HG03354 (cell line): Measurements from ENCODE around the gene IRX6.
A peak's percentile ranks its signal among the peaks of the same experiment; 100 is the strongest.

Source experiments
- ATAC-seq: cut with Tn5 transposase; IDR thresholded peaks from one replicate; pipeline ENCODE4 v1.9.1; 2021; ENCODE audit warnings: mild to moderate bottlenecking; ENCODE audit not compliant: unreplicated experiment, poor library complexity, severe bottlenecking

Gene IRX6

DNA sequence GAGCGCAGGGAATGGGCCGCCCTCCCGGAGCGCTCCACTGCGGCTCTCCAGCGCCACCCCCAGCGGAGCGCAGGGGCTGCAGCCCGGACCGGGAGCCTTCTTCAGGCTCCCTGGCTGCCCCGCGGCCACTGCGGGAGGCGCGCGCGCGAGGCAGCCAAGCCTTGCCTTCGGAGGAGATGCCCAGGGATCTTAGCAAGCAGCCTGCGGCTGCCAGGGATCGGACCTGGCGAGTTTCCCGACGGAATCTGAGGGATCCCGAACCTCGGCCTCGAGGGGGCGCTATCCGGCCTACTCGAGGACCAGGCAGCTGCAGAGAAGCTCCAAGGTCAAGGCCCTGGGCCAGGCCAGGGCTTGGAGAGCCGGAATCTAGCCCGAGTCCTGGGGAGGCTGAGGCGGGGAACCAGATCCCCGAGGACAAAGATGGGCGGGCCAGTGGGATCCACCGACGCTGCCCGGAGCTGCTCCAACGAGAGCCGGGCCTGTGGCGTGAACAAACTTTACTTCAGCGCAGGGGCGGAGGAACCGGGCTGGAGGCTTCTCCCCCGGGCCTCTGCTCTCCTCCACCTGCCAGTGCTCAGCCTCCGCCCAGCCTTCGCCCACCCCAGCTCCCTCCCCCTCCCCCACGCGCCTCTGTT is at the start of gene IRX6:
Gene IRX6, plus strand, starts transcription at position 567 of the 635 bp plus-strand sequence. CDS start 889 bp downstream, outside the sequence.
- peak; percentile 46 for ATAC-seq

DNA sequence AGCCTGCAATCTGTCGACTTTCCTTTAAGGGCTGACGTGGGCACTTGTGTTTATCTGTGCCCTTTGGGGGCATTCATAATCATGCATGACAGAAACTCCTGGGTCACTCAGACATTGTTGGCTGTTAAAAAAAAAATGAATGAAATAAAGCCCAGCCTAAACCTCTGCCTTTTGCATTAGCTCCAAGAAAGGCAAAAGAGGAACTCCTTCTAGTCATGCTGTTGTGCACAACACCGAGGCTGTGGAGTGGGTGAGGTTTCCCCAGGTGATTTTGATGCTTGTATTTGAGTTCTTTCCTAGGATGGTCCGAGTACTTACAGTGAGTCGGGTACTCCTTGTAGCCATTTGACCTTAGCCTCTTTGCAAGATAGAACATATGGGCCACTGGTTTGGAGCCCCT is 49.6 kb upstream of the IRX6 start:
- no peak for ATAC-seq

DNA sequence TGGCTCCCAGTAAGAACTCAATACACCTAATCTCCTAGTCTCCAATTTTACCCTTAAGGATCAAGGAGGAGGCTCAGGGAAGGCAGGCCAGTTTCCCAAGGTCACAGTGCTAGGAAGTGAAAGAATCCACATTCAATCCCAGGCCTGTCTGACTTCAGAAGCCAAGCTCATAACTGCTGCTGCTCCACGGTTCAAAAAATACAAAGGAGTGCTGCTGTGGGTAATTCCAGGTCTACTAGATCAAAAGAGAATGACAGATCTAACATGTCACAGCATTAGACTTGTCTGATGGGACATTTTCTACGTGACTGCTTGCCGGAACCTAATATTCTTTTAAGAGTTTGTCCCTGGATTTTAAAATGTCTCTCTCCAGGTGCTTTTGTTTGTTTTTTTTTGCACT is 48.8 kb upstream of the IRX6 start:
- ATAC-seq = no peak

DNA sequence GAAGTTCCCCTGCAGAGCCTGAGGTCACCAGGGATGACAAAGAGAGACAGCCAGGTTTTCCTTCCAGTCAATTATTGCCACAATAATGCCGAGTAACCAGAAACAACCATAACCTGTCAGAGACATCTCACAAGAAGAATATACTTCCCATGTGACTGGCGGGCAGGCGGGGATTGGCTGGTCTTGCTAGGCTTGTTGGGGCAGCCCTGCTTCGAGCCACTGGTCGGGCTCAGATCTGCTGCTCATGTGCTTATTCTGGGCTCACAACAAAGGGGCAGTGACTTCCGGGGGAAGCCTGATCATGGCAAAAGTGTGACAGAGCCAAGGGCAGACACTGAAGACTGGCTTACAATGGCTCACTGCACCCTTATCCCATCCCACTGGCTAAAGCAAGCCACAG is 48.1 kb upstream of the IRX6 start:
- no peak for ATAC-seq

DNA sequence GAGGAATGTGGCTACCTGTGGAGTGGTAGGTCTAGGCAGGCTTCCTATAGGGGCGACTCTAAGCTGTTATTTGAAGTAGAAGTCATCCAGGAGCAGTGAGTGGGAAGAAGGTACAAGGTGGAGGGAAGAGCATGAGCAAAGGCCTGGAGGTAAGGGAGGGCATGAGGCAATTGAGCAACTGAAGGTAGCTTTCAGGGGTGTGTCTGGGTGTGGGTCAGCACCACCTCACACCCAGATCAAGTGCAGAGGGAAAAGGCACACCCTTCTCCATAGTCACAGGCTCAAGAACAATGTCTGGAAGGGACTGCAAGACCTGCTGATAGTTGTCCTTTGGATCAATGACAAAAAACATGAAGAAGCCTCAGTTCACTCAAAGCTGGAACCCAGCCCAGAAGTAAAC is 46.5 kb upstream of the IRX6 start:
- no peak for ATAC-seq

DNA sequence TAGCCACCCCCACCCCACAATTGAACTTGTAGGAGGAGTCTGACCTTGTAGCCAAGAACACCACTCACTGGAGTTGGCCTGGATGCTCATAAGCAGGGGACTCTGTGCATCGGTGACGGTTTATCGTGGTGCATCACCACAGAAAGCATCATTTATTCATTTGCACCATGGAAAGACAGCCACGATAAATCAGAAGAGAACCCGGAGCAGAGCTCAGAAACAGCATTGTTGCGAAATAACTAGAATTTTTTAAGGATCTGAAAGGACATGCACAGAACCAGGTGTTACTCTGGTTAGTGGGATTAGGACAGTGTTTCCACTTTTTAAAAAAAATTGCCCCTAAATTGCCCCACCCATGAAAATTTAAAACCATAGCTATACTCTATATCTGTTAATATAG is 44.4 kb upstream of the IRX6 start:
- no peak for ATAC-seq

DNA sequence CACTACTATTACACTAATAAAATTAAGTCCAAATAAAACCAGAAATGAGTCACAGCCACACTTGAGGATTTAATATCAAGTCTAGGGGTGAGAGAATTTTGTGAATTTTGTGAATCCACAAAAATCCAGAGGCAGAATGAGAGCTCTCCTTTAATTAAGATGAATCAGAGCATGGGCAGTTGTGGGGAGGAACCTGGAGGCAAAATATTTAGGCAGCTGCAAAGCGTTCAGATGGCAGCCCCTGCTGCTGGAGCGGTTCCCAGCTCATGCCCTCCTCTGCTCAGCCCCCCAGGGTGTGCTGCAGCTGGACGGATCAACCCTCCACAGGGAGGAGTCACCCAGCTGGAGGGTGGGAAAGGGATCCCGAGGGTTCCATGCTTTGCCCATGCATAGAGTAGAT is 43.4 kb upstream of the IRX6 start:
- no peak for ATAC-seq

DNA sequence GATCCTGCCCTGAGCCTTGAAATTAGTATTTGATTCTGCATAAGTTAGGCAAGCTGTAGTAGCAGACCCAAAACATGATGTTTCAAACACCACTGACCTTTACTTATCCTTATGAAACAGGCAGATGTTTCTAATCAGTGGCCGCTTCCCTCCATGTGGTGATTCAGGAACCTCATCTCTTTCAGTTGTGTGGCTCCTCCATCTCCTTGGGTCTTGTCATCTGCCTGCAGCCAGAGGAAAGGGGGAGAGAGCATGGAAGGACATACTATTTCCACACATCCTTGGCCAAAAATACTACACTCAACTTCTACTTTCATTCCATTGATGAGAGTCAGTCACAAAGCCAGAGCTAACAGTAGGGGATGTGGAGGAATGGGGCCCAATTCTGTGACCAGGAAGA is 41.6 kb upstream of the IRX6 start:
- no peak for ATAC-seq

DNA sequence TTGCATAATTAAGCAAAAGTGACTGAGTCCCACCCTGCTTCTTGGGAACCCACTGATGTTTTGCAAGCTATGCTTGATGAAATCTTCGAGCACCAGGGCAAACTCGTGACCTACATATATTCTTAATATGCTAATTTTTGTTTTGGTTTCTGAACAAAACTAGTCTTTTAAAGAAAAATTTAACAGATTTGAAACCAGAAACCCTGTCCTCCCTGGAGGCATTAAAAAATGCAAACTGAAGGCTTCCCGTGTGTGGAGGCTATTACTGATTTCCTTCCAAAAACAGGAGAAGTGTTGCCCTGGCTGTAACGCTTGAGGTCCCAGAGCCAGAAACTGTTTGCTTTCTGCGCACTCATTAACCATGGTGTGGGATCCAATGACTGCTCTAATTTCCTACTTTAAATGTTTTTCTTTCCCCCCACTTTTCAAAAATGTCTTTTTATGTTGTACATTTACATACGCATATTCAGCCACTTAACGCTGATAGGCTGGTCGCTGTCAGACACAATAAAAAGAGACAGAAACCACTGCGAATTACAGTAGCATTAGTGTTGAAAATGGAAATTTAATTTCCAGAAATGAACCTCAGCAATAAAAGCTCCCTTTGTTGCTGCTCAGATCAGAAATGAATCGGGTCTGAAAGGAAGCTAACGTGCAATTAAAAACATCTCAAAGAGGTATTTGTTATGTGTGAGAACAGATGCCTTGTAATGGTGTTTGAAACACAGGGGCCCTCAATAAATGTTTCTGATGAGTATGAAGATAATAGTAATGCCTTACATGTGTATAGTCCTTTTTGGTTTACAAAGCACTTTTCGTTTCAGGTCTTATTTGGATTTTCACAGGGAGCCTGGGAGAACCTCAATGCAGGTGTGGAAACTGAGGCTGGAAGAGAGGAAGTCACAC is 39.9 kb upstream of the IRX6 start:
- no peak for ATAC-seq

DNA sequence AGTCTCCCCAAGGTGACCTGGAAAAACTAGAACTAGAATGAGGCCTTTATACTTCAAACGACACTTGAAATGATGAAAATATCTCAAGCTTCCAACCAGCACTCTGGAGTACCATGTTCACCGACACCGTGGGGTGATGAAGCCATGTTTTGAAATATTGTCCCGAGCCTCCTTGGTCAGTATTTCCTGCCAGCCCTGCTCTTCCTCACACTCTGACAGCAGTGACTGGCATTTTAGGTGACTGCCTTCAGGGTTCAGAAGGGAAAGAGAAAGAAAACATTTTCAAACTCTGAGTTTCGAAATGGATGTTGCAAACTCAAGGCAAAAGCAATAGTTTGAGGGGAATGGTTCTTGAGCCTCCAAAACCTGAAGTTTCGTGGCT is 39.3 kb upstream of the IRX6 start:
- ATAC-seq = no peak

DNA sequence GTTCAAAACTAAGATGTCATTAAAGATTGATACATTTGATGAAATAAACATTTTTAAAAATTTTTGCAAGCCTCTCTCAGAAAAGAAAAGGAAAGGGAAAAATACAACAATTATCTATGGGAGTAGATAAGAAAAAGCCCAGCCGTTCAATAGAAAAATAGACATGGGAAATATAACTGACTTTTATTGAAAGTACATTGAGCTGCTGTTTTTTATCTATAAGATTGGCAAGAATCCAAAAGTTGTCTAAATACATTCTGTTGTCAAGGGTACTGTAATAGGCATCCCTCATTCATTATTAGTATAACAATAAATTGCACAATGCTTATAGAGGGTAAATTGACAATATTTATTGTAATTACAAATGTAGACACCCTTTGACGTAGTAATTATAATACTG is 38.4 kb upstream of the IRX6 start:
- ATAC-seq = no peak

DNA sequence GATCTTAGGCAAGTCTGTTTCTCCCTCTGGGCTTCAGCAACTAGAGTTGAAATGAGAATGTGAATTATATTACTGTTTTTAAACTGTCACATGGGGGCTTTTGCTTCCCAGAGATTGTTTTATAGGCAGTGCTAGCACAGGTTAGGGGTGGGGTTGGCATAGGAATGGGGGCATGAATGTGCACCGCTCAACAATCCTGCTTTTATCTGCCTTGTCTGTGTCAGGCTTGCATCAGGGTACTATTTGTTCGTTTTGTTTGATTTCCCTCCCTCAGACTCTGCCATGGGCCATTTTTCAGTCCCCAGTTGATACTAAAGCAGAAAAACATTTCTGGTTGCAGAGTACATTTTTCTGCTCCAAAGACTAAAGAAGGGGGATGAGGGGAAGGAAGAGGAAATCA is 34.6 kb upstream of the IRX6 start:
- no peak for ATAC-seq

DNA sequence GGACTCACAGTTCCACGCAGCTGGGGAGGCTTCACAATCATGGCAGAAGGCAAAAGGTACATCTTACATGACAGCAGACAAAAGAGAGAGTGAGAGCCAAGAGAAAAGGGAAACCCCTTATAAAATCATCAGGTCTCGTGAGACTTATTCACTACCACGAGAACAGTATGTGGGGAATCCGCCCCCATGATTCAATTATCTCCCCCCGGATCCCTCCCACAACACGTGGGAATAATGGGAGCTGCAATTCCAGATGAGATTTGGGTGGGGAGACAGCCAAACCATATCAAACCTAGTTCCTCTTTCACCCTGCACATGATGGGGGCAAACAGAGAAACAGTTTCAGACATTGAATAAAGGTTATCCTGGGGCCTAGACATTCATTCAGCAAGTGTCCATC is 32.2 kb upstream of the IRX6 start:
- ATAC-seq = no peak

DNA sequence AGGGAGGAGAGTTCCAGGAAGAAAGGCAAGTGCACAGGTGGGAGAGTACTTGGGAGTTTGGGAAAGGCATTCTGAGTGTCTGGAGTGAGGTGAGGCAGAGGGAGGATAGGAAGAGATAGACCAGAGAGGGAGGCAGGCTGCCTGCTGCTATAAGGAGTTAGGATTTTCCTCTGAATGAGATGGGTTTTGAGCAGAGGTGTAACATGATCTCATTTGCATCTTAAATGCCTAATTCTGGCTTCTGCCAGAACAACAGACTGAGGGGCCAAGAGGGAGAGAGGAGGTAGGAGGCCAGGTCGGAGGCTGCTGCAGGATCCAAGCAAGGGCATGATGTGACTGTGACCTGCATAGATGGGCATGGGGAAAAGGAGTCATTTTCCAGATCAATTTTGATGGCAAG is 31.5 kb upstream of the IRX6 start:
- ATAC-seq = no peak

DNA sequence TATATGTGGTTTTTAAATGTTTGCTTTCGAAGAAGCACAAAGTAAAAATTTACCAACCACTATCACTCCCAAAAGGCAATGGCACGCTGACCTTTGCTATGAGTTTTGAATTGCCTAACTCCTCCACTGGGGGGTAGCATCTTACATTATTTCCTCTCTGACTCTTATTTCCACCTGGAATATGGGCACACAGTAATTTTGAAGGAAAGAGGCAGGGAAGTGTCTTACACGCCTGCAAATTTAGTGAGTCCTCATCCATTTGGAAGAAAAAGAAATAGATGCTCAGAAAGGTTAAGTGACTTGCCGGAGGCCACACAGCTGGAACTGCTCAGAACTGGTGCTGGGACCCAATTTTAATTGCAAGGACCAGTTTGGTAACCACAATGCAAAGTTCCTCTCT is 29.9 kb upstream of the IRX6 start:
- ATAC-seq = no peak

DNA sequence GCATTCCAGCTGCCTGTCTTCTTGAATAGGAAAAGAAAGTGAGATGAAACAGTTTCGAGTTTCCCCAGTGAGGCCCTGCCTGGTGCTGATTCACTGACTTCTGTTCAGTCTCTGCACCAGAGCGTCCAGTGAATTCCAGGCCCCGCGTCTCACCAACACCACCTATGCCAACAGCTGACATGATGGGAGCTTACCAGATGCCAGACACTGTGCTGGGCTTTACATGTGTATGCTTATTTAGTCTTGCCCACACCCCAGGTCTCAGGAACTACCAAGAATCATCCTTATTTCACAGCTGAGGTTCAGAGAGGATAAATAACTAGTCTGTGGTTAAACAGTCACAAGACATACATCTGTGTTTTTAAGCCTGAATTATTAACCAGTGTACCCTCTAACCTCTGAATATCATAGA is 29.1 kb upstream of the IRX6 start:
- peak; percentile 70 for ATAC-seq

DNA sequence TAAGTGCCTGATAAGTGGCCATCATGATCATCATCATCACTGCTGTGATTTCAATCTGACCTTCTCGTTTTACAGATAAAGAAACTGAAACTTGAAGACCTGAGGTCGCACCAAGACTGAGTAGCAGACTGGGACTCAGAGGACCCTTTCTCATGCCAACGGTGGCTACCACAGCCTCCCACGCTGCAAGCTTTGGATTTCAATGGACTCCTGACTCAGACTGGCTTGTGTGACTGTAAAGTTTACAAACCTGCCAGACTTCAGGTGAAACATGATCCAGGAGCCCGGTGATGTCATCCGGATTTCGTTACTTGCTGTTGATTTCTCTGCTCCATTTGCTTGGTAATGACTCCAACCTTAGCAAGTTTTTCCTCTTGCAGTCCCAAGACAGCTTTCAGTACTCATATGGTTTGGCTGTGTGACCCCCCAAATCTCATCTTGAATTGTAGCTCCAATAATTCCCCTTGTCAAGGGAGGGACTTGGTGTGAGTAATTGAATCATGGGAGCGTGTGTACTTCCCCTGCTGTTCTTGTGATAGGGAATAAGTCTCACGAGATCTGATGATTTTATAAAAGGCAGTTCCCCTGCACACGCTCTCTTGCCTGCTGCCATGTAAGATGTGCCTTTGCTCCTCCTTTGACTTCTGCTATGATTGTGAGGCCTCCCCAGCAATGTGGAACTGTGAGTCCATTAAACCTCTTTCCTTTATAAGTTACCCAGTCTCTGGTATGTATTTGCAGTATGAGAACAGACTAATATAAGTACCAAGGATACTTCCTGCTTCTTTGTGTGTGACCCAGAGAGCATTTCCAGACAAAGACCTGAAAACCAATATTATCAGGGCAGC is 26.7 kb upstream of the IRX6 start:
- no peak for ATAC-seq

DNA sequence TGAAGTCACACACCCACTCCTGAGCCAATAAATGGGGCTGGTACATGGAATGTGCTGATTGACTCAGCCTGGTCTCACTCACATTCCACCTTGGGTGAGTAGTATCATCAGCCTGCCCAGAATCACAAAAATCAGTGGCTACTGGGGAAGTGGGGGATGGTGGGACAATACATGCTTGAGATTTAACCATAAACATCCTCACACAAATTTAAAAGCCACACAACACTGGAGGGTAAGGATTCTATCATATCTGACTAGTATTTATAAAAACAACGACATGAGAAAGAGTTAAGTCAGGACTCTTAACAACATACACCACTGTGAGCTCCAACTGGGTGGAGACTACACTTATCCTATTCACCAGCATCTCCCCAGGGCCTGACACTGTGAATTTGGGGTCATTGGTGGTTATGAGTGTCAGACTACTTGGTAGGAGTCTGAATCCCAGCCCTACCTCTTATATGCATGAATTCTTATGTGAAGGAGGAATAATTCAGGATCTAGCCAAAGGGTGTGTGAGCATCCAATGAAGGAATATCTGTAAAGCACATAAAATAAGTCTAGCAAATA is 26.0 kb upstream of the IRX6 start:
- no peak for ATAC-seq

DNA sequence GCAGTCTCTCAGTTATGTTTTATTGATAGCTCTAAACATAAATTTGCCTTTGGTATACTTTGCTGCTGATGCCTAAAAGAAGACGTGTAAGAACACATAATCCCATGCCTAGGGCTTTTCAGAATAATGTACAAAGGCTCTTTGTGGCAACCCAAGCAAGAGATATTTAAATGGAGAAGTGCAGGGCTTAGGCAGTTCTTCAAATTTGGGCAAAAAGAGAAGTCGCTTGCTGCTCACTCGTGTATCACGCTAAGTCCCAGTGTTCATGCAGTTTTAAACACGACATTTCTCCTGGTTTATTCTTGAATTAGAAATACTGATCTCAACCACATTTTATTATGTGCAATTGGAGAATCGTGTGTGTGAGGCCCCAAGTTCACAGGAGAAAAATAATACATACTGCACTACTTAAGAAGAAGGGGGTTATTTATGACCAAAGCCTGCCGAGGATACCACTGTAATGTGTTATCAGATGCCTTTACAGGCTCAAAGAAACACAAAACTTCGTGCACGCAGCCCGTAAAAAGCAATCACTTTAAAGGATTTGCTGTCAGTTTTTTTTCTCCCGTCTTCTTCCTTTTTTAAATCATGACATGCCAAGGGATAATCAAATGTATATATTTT is 22.5 kb upstream of the IRX6 start:
- ATAC-seq = no peak

DNA sequence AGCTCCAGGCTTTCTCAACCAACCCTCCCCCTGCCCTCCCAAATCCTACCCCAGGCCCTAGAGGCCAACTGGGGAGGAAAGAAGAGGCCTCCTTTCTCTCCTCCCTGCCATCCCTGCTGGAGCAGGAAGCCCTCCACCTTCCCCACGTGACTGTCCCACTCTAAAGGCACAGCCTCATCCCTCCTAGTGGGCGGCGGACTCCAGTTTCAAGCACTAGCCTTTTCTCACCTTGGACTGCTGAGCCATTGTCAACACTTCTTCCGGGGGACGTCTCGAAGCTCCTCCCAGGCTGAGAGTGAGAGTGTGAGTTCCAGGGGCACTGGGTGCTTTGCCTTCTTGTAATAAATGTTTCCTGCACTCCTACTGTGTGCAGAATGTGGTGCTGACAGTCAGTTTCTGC is 21.4 kb upstream of the IRX6 start:
- no peak for ATAC-seq
